ENCODE data around the gene CD74. TPM values are rescaled to one million over a fixed set of nuclear protein-coding genes. Genes with fewer than 3 reads are reported as not detected.

The CD74 gene
- total and polyA plus RNA-seq, 2 of the 13 experiments (the other 11 are each of a cell fraction or from before 2014, with no cell fraction given) = 34.1 to 84.4 TPM

GRCh38 chr5:150357326-150358260 lies 55.1 kb downstream of the CD74 start, which contains the start of gene TCOF1 (continued):
- TF ChIP-seq FIP1L1 (IDR thresholded peaks at IDR 0.05; ENCODE audit: borderline replicate concordance, insufficient read depth, low read depth, low read length) = no peak
- TF ChIP-seq RBM39 (IDR thresholded peaks at IDR 0.05; ENCODE audit: low read depth, low read length, poor library complexity, severe bottlenecking) = peak; percentile 55
- TF ChIP-seq ZNF280D (CRISPR knock-in tag; IDR thresholded peaks at IDR 0.05) = no peak
- TF ChIP-seq KDM4B (CRISPR knock-in tag; IDR thresholded peaks at IDR 0.05) = no peak
- TF ChIP-seq ZNF317 (CRISPR knock-in tag; IDR thresholded peaks at IDR 0.05) = no peak
- no peak for TF ChIP-seq ZNF83 (CRISPR knock-in tag; IDR thresholded peaks at IDR 0.05; ENCODE audit: borderline replicate concordance)
- TF ChIP-seq POLR2A (IDR thresholded peaks at IDR 0.05; ENCODE audit: insufficient read depth in 1 of 2, low read depth in 2 of 2, low read length in 2 of 2) = peak in 1 of 2 experiments; percentile 62; a peak in 3 of 4 replicates
- peak; percentile 65; the same call in 1 of the 2 replicates for TF ChIP-seq ZNF232 (CRISPR knock-in tag; IDR thresholded peaks at IDR 0.05; ENCODE audit: borderline replicate concordance)
- no peak for TF ChIP-seq FOXM1 (CRISPR knock-in tag; IDR thresholded peaks at IDR 0.05)
- no peak for TF ChIP-seq GLI4 (CRISPR knock-in tag; IDR thresholded peaks at IDR 0.05; ENCODE audit: borderline replicate concordance)
- TF ChIP-seq ATF4 (CRISPR knock-in tag; IDR thresholded peaks at IDR 0.05) = peak in 1 of 2 experiments; percentile 34; a peak in 1 of 4 replicates
- peak; percentile 5; the same call in 1 of the 2 replicates for TF ChIP-seq ZNF263 (CRISPR knock-in tag; IDR thresholded peaks at IDR 0.05)
- TF ChIP-seq RCOR2 (CRISPR knock-in tag; IDR thresholded peaks at IDR 0.05) = no peak
- no peak for TF ChIP-seq HNRNPL (IDR thresholded peaks at IDR 0.05; ENCODE audit: low read depth, low read length)
- TF ChIP-seq ARID5B (CRISPR knock-in tag; IDR thresholded peaks at IDR 0.05) = peak; percentile 8; the same call in 1 of the 2 replicates
- no peak for TF ChIP-seq ZFP41 (CRISPR knock-in tag; IDR thresholded peaks at IDR 0.05; ENCODE audit: borderline replicate concordance)
- no peak for TF ChIP-seq ZNF616 (CRISPR knock-in tag; IDR thresholded peaks at IDR 0.05; ENCODE audit: low read depth)
- TF ChIP-seq FOSL1 (CRISPR knock-in tag; IDR thresholded peaks at IDR 0.05; ENCODE audit: borderline replicate concordance) = no peak
- no peak for TF ChIP-seq JUND (CRISPR knock-in tag; IDR thresholded peaks at IDR 0.05)
- no peak for TF ChIP-seq SKI (IDR thresholded peaks at IDR 0.05; ENCODE audit: partially characterized antibody)

Measured in HepG2 (cell line).